Measurements from ENCODE around the gene SLC24A3. TPM values are rescaled to one million over a fixed set of nuclear protein-coding genes. Genes with fewer than 3 reads are reported as not detected.
A peak's percentile ranks its signal among the peaks of the same experiment; 100 is the strongest.
"Not testable (repeated sequence)": the region's sequence is repeated elsewhere in the genome, so short reads cannot be mapped to it uniquely, and the experiment has no call there.

The SLC24A3 gene
- total RNA-seq, 1 donor from 2014 or later = not detected

- no peak for DNase-seq
These were observed 436.6 kb downstream of the SLC24A3 start for GRCh38 chr20:19649041-19649440.

- no peak for DNase-seq
These were observed 440.2 kb downstream of the SLC24A3 start for GRCh38 chr20:19652591-19653026.

GRCh38 chr20:19653327-19653726 lies 440.9 kb downstream of the SLC24A3 start:
- DNase-seq = no peak

- no peak for DNase-seq
These were observed 442.5 kb downstream of the SLC24A3 start for GRCh38 chr20:19654921-19655320.

- no peak for DNase-seq
These were observed 445.7 kb downstream of the SLC24A3 start for GRCh38 chr20:19658137-19658536.

- DNase-seq = no peak
These were observed 447.0 kb downstream of the SLC24A3 start for GRCh38 chr20:19659448-19659847.

- DNase-seq = no peak
These were observed 448.5 kb downstream of the SLC24A3 start for GRCh38 chr20:19660808-19661378.

GRCh38 chr20:19661717-19662636 lies 449.5 kb downstream of the SLC24A3 start:
- DNase-seq = peak; percentile 87

GRCh38 chr20:19662637-19662995 lies 450.2 kb downstream of the SLC24A3 start:
- DNase-seq = no peak

- no peak for DNase-seq
These were observed 456.0 kb downstream of the SLC24A3 start for GRCh38 chr20:19668418-19668817.

- DNase-seq = no peak
These were observed 458.4 kb downstream of the SLC24A3 start for GRCh38 chr20:19670829-19671228.

GRCh38 chr20:19671374-19671773 lies 458.9 kb downstream of the SLC24A3 start:
- no peak for DNase-seq

GRCh38 chr20:19672498-19672897 lies 460.1 kb downstream of the SLC24A3 start:
- no peak for DNase-seq

GRCh38 chr20:19673575-19673974 lies 461.1 kb downstream of the SLC24A3 start:
- no peak for DNase-seq

- DNase-seq = no peak
These were observed 463.8 kb downstream of the SLC24A3 start for GRCh38 chr20:19676202-19676601.

- no peak for DNase-seq
These were observed 464.9 kb downstream of the SLC24A3 start for GRCh38 chr20:19677336-19677735.

GRCh38 chr20:19678591-19678990 lies 466.1 kb downstream of the SLC24A3 start:
- DNase-seq = not testable (repeated sequence)

- DNase-seq = no peak
These were observed 467.6 kb downstream of the SLC24A3 start for GRCh38 chr20:19679900-19680495.

GRCh38 chr20:19682249-19682648 lies 469.8 kb downstream of the SLC24A3 start:
- DNase-seq = no peak

- no peak for DNase-seq
These were observed 470.7 kb downstream of the SLC24A3 start for GRCh38 chr20:19683188-19683587.

GRCh38 chr20:19683822-19684221 lies 471.4 kb downstream of the SLC24A3 start:
- no peak for DNase-seq

GRCh38 chr20:19688031-19688806 lies 475.8 kb downstream of the SLC24A3 start:
- DNase-seq = peak; percentile 72

GRCh38 chr20:19690462-19690861 lies 478.0 kb downstream of the SLC24A3 start:
- no peak for DNase-seq

Data from dermis blood vessel endothelial cell (primary cell).